Ishikawa (cell line): ENCODE measurements around the gene DOCK8.

Experiments used
- CREB1 ChIP-seq: IDR thresholded peaks from 2 replicates; pipeline ENCODE4 v1.6.1; 2012; ENCODE audit warnings: low read depth
- EP300 ChIP-seq: IDR thresholded peaks from 2 replicates; pipeline ENCODE4 v1.6.1; 2012; ENCODE audit warnings: borderline replicate concordance
- FOXM1 ChIP-seq: IDR thresholded peaks from 2 replicates; pipeline ENCODE4 v1.6.1; 2012; ENCODE audit warnings: low read depth, borderline replicate concordance
- YY1 ChIP-seq: IDR thresholded peaks from 2 replicates; pipeline ENCODE4 v1.6.1; 2012; ENCODE audit warnings: low read depth
- TF ChIP-seq, protein P1 (sequence below): IDR thresholded peaks from 2 replicates; pipeline ENCODE4 v1.6.1; 2012; ENCODE audit warnings: low read depth, mild to moderate bottlenecking
- TF ChIP-seq, protein P2 (sequence below): IDR thresholded peaks from 2 replicates; pipeline ENCODE4 v1.6.1; 2012

DNA sequence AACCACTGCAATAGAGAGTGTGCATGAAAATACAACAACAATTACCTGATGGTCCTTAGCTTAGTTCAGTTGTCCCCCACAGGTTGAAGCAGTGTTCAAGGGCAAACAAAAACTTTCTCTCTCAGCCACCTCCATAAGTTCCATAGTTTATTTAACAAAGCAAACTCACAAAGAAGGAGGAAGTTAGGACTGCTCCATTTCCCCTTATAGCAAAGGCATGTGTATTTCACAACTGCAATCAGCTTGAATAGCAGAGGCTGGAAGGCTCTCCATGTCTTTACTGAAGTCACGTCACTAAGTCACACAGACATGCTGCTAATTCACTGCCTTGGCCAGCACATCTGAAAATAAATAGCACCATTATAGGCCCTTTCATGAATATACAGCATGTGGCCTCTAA, 43.3 kb downstream of the DOCK8 start:
- TF ChIP-seq EP300 (no peak), CREB1 (no peak), FOXM1 (no peak), YY1 (no peak)
- TF ChIP-seq, protein P1, sequence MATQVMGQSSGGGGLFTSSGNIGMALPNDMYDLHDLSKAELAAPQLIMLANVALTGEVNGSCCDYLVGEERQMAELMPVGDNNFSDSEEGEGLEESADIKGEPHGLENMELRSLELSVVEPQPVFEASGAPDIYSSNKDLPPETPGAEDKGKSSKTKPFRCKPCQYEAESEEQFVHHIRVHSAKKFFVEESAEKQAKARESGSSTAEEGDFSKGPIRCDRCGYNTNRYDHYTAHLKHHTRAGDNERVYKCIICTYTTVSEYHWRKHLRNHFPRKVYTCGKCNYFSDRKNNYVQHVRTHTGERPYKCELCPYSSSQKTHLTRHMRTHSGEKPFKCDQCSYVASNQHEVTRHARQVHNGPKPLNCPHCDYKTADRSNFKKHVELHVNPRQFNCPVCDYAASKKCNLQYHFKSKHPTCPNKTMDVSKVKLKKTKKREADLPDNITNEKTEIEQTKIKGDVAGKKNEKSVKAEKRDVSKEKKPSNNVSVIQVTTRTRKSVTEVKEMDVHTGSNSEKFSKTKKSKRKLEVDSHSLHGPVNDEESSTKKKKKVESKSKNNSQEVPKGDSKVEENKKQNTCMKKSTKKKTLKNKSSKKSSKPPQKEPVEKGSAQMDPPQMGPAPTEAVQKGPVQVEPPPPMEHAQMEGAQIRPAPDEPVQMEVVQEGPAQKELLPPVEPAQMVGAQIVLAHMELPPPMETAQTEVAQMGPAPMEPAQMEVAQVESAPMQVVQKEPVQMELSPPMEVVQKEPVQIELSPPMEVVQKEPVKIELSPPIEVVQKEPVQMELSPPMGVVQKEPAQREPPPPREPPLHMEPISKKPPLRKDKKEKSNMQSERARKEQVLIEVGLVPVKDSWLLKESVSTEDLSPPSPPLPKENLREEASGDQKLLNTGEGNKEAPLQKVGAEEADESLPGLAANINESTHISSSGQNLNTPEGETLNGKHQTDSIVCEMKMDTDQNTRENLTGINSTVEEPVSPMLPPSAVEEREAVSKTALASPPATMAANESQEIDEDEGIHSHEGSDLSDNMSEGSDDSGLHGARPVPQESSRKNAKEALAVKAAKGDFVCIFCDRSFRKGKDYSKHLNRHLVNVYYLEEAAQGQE: no peak
- TF ChIP-seq, protein P2, sequence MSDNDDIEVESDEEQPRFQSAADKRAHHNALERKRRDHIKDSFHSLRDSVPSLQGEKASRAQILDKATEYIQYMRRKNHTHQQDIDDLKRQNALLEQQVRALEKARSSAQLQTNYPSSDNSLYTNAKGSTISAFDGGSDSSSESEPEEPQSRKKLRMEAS: no peak
